Endodermal cell (in vitro differentiated cells): ENCODE data around the gene PRRT4. TPM values are rescaled to one million over a fixed set of nuclear protein-coding genes. Genes with fewer than 3 reads are reported as not detected.

Source experiments
- DNase-seq: peaks from one replicate; pipeline ENCODE4 v3.0.0-alpha.2; 2017
- H3K27ac ChIP-seq: 2 replicates; pipeline ENCODE4 v1.5.1; 2013; ENCODE audit warnings: mild to moderate bottlenecking, low read depth, low read length, moderate library complexity
- H3K27me3 ChIP-seq: 2 replicates; pipeline ENCODE4 v1.6.1; 2013; ENCODE audit warnings: mild to moderate bottlenecking, low read length, moderate library complexity; ENCODE audit not compliant: insufficient read depth, control insufficient read depth, poor library complexity, severe bottlenecking
- H3K36me3 ChIP-seq: 2 replicates; pipeline ENCODE4 v1.7.0; 2013; ENCODE audit warnings: mild to moderate bottlenecking, low read length, moderate library complexity; ENCODE audit not compliant: control insufficient read depth, insufficient read depth
- H3K4me1 ChIP-seq: one replicate; pipeline ENCODE4 v1.7.0; 2013; ENCODE audit warnings: low read length; ENCODE audit not compliant: control insufficient read depth, insufficient read depth
- H3K4me3 ChIP-seq: 2 replicates; pipeline ENCODE4 v1.5.1; 2013; ENCODE audit warnings: mild to moderate bottlenecking, low read length, moderate library complexity
- H3K9ac ChIP-seq: 2 replicates; pipeline ENCODE4 v1.6.1; 2013; ENCODE audit warnings: mild to moderate bottlenecking, low read length, moderate library complexity; ENCODE audit not compliant: poor library complexity, severe bottlenecking; ENCODE audit errors: extremely low read depth
- H3K9me3 ChIP-seq: 2 replicates; pipeline ENCODE4 v1.6.1; 2013; ENCODE audit warnings: mild to moderate bottlenecking, low read length, moderate library complexity; ENCODE audit not compliant: control insufficient read depth
- H3K27ac Mint-ChIP-seq: 2 replicates; pipeline ENCODE4 v1.8.0; 2020; ENCODE audit warnings: mixed read lengths
- H3K27me3 Mint-ChIP-seq: 2 replicates; pipeline ENCODE4 v1.8.0; 2021; ENCODE audit warnings: mild to moderate bottlenecking, mixed read lengths; ENCODE audit not compliant: insufficient read depth
- H3K36me3 Mint-ChIP-seq: 2 replicates; pipeline ENCODE4 v1.8.0; 2020; ENCODE audit warnings: low read depth, mixed read lengths
- H3K4me1 Mint-ChIP-seq: 2 replicates; pipeline ENCODE4 v1.8.0; 2020; ENCODE audit warnings: mixed read lengths
- H3K4me3 Mint-ChIP-seq: 2 replicates; pipeline ENCODE4 v1.8.0; 2020; ENCODE audit warnings: mild to moderate bottlenecking, moderate library complexity, mixed read lengths
- H3K9me3 Mint-ChIP-seq: 2 replicates; pipeline ENCODE4 v1.8.0; 2020; ENCODE audit warnings: mild to moderate bottlenecking, mixed read lengths
- WGBS, 2 experiments: methylation state at CpG; one replicate each; pipeline versions ENCODE4 v1.1.5 to v1.1.7; 2013; ENCODE audit warnings: missing lambda C conversion rate in 2 of 2, mixed read lengths in 1 of 2; ENCODE audit not compliant: insufficient coverage in 1 of 2, insufficient read length in 1 of 2; 5-methylcytosine and 5-hydroxymethylcytosine counted together
- total RNA-seq, 2 donors: library from RNA; stranded (reverse); fragmentation: NEBNext Ultra II Directional in 1 of 2; extraction: Animal tissue kit (Norgen Biotek cat#: 25700) in 1 of 2; gene quantifications; 2 replicates in 1 of 2; 3 replicates in 1 of 2; pipeline ENCODE4 v1.2.1, GENCODE V29; 2021
- TF ChIP-seq, protein P1 (sequence below): fragments of 200-600 bp; sonication (generic); conservative IDR thresholded peaks from 2 replicates; pipeline ENCODE4 v1.5.0; 2021; ENCODE audit warnings: antibody characterized with exemption, mild to moderate bottlenecking

Gene PRRT4
- total RNA-seq, 2 donors from 2014 or later, result 0.18 TPM; not detected in 1

DNA sequence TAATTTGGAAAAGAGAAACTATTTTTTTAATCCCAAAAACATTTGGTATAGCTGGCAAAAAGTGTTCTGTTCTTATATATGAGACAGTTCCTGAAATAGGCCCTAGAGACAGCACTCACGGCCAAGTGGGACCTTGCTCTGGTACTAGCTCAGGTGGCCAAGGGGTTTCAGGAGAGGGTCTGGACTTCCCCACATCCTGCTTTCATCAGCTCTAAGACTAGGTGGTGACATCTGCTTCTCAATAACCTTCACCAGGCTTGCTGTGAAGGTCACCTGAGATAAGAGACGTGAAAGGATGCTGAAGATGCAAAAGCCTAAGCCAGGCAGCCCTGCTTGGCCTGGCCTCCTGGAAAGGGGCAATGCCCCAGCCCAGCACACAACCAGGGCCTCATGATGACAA lies 58.4 kb downstream of the PRRT4 start:
- DNase-seq, result no peak
- no peak overlapping the region for H3K9ac ChIP-seq
- no peaks in the 10 kb centered on the region for H3K27me3 Mint-ChIP-seq
- H3K9me3 ChIP-seq, result no peaks in the 10 kb centered on the region
- no peak overlapping the region for H3K4me3 ChIP-seq
- no peaks in the 10 kb centered on the region for H3K4me1 ChIP-seq
- H3K4me3 Mint-ChIP-seq, result no peak overlapping the region
- no peak overlapping the region for H3K27ac Mint-ChIP-seq
- no peaks in the 10 kb centered on the region for H3K9me3 Mint-ChIP-seq
- peaks cover 37% of the 10 kb centered on the region for H3K36me3 ChIP-seq
- H3K4me1 Mint-ChIP-seq, result peaks cover 22% of the 10 kb centered on the region
- TF ChIP-seq, protein P1, sequence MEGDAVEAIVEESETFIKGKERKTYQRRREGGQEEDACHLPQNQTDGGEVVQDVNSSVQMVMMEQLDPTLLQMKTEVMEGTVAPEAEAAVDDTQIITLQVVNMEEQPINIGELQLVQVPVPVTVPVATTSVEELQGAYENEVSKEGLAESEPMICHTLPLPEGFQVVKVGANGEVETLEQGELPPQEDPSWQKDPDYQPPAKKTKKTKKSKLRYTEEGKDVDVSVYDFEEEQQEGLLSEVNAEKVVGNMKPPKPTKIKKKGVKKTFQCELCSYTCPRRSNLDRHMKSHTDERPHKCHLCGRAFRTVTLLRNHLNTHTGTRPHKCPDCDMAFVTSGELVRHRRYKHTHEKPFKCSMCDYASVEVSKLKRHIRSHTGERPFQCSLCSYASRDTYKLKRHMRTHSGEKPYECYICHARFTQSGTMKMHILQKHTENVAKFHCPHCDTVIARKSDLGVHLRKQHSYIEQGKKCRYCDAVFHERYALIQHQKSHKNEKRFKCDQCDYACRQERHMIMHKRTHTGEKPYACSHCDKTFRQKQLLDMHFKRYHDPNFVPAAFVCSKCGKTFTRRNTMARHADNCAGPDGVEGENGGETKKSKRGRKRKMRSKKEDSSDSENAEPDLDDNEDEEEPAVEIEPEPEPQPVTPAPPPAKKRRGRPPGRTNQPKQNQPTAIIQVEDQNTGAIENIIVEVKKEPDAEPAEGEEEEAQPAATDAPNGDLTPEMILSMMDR, result no peak
- 93 to 96% methylated on average over 2 of the region's 2 CpGs for WGBS, 2 experiments
- H3K36me3 Mint-ChIP-seq, result peaks cover 31% of the 10 kb centered on the region
- no peak overlapping the region for H3K27ac ChIP-seq
- no peaks in the 10 kb centered on the region for H3K27me3 ChIP-seq

DNA sequence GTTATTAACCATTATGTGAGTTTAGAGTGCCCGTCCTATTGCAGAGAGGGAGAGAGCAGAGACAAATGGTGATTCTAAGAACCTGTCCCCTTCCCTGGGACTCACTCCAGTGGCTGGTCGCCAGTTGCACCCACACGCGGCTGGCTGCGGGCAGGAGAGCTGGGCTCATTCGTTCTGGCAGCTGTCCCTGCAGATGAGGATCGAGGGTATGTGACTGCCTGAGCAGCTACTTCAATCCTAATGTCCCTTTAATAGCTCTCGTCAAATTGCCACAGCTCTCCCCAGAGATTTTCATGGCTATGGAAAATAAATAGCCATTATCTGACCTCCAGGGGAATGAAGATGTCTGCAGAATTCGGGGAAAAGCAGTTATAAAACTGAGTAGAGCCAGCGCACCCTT lies 59.4 kb downstream of the PRRT4 start:
- no peaks in the 10 kb centered on the region for H3K4me1 ChIP-seq

More for the DNA sequence above, 59.4 kb downstream of the PRRT4 start:
- no peak for DNase-seq
- H3K27me3 Mint-ChIP-seq, result no peaks in the 10 kb centered on the region
- peaks cover 23% of the 10 kb centered on the region for H3K4me1 Mint-ChIP-seq
- Histone ChIP-seq H3K36me3 (peaks cover 29% of the 10 kb centered on the region), H3K27ac (no peak overlapping the region), H3K4me3 (no peak overlapping the region), H3K27me3 (no peaks in the 10 kb centered on the region), H3K9me3 (no peaks in the 10 kb centered on the region), H3K9ac (no peak overlapping the region)
- no peak overlapping the region for H3K4me3 Mint-ChIP-seq
- peaks cover 23% of the 10 kb centered on the region for H3K36me3 Mint-ChIP-seq
- no peak overlapping the region for H3K27ac Mint-ChIP-seq
- TF ChIP-seq, protein P1, result no peak
- WGBS, 2 experiments, result 86 to 89% methylated on average over 8 to 10 of the region's 10 CpGs
- H3K9me3 Mint-ChIP-seq, result no peaks in the 10 kb centered on the region

Other genes with a start within 250 kb of the PRRT4 start
- gene LEP, start 120.4 kb downstream of the PRRT4 start, total RNA-seq, result not detected
- 10 to 100 TPM; 60.1 to 60.9 TPM for gene RBM28, start 17.8 kb downstream of the PRRT4 start, total RNA-seq
- gene IMPDH1, start 48.3 kb upstream of the PRRT4 start, total RNA-seq, result 10 to 100 TPM; 13.4 to 16.5 TPM
- gene HILPDA, start 94.2 kb upstream of the PRRT4 start, total RNA-seq, result 10 to 100 TPM; 26.5 to 37.9 TPM
- gene METTL2B, start 115.1 kb upstream of the PRRT4 start, total RNA-seq, result 10 to 100 TPM; 39.8 to 50.5 TPM